ENCODE measurements around the gene RPL39.
"Not testable (repeated sequence)": the region's sequence is repeated elsewhere in the genome, so short reads cannot be mapped to it uniquely, and the experiment has no call there.

- TF ChIP-seq CTCF (IDR thresholded peaks at IDR 0.05; ENCODE audit: control extremely low read depth in 1 of 3, insufficient read depth in 1 of 3, low read depth in 1 of 3, low read length in 3 of 3); JUN (IDR thresholded peaks at IDR 0.05; ENCODE audit: low read depth, low read length); CBX8 (IDR thresholded peaks at IDR 0.05; ENCODE audit: borderline replicate concordance, low read depth, low read length); SIX5 (IDR thresholded peaks at IDR 0.05; ENCODE audit: low read depth, low read length); TBP (IDR thresholded peaks at IDR 0.05; ENCODE audit: low read depth, low read length); GTF2F1 (IDR thresholded peaks at IDR 0.05; ENCODE audit: borderline replicate concordance, low read depth, low read length); ZNF274 (IDR thresholded peaks at IDR 0.05; ENCODE audit: borderline replicate concordance, extremely low read depth, low read length); HDAC6 (IDR thresholded peaks at IDR 0.05; ENCODE audit: low read depth, low read length): not testable (repeated sequence)
Observed at GRCh38 chrX:119808461-119808860, 17.0 kb upstream of the RPL39 start.
